Fibroblast of the conjunctiva (primary cell): ENCODE results near the gene IGF1R.
"Not testable (repeated sequence)": the region's sequence is repeated elsewhere in the genome, so short reads cannot be mapped to it uniquely, and the experiment has no call there.

Experiments
- DNase-seq: peaks from one replicate; pipeline ENCODE4 v3.0.0-alpha.2; 2010; ENCODE audit warnings: low read depth

Gene IGF1R

DNA sequence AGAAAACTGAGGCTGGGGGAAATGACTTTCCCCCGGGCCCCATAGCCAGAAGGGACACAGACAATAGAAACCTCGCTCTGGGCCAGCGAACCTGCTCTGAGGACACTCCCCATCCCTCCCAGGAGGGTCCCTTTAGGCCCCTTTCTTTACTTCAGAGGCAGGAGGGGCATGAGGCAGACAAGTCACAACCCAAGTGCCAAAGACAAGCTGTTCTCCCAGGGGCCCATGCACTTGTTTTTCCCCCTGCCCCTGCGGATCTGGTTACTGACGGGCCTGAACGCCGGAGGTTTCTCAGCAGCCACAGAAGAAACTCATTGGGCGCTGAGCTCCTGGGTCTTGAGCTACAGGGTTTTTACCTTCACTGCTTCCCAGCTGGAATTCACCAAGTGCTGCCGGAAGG lies 349.4 kb downstream of the IGF1R start:
- DNase-seq, result no peak

DNA sequence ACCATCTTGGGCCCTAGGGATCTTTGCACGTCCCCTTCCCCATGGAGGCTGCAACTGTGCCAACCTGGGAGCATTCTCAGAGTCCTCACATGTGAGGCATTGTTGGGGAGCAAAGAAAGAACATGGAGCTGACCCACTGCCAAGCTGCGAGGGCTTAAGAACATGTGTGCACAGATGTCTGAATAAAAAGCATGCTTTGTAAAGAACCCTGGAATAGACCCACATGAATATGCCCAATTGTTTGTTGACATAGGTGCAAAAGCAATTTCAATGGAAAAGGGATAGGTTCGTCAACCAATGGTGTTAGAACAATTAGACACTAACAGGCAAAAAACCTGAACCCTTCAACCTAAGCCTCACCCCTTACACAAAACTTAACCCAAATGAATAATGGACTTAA lies 349.9 kb downstream of the IGF1R start:
- DNase-seq, result no peak

DNA sequence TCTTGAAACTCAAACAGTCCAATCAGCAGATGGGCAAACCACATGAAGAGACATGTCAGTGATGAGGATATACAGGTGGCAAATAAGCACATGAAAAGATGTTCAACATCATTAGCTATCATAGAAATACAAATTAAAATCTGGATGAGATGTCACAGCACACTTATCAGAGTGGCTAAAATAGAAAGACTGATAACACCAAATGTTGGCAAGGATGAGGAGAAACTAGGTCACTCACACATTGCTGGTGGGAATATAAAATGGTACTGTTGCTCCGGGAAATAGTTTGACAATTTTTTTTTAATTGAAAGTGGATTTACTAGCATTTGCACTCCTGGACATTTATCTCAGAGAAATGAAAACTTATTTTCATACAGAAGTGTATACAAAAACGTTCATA lies 350.9 kb downstream of the IGF1R start:
- no peak for DNase-seq

DNA sequence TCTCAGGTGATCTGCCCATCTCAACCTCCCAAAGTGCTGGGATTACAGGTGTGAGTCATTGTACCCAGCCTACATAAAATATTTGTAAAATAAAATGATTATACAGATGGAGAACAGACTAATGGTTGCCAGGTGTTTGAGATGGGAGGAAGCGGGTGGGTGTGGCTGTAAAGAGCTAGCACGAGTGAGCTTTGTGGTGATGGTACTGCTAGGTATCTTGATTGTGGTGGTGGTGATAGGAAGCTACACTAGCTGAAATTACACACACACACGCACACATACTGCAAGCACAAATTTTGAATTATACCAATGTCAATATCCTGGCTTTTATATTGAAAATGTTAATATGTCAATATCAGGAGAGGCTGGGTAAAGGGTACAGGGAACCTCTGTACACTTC lies 353.9 kb downstream of the IGF1R start:
- no peak for DNase-seq

DNA sequence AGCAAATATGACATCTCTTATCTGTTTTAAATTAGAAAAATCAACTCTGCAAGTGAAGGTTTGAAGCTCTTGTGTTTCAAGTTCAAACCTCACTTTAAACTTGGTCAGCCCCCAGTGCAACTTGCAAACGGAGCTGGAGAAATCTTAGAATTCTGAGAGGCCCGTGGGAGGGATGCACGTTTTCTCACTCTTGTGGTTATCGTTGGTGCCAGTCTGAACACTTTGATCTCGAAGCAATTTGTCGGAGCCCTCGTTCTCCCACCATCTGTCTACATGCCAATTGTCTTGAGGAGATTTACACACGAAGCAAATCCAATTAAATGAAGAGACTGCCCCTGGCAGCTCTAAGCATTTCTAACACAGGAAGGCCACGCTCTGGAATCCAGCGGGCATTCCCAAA lies 355.0 kb downstream of the IGF1R start:
- not testable (repeated sequence) for DNase-seq

DNA sequence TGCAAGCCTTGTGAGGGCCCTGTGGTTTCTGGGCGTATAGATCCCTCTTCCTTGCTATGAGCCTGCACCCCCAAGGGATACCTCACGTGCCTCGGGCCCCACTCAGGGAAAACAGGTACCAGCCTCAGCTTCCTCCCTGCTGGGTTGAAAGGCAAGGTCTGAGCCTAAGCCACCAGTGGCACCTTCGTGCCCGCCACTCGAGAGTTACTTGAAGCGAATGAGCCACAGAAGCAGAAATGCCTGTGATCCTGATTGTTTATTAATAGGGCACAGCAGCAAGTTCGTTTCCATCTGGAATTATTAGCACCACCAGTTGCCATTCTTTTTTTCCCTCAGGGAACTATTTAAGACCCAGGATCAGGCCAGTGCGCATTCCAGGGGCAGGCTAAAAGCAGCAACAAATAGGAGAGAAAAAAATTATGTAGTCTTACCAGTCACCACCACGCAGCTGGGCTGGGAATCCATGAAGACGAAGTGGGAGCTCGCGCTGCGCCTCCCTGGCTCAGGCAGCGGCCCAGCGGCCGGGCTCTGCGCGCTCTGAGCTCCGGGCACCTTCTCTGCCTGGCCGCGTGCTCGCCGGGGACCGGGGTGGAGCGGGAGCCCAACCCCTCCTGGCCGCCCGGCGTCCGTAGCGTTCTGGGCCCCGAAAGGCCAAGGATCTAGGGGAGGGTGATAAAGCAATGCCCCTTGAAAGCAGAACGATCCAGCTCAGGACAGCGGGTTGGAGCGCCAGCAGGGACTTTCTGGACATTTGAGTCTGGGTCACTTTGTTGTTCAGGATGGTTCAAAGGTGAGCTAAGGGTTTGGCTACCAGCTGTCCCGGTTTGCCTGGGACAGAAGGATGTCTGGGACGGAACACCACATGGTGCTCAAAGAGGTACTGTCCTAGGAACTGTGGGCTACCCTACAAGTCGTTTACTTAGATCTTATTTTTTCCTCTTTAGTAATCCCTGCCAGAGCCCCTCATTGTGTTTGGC lies 356.9 kb downstream of the IGF1R start:
- DNase-seq, result not testable (repeated sequence)

DNA sequence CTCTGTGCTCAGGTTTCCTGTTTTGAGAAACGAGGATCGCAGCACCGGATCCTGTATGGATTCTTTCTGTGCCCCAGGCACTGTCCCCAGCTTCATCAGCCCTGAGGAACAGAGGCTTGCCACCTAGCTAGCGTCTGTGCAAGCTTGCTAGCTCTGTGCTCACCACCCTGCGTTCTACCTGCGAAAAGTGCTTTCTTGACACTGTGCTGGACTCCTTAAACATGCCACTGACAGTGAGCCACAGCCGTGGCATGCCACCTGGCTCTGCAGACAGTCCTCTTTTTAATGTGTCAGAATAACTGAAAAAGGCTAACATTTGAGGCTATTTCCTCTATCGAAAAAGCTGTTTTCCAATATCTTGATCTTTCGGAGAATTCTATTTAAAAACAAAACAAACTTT lies 357.8 kb downstream of the IGF1R start:
- DNase-seq, result no peak

DNA sequence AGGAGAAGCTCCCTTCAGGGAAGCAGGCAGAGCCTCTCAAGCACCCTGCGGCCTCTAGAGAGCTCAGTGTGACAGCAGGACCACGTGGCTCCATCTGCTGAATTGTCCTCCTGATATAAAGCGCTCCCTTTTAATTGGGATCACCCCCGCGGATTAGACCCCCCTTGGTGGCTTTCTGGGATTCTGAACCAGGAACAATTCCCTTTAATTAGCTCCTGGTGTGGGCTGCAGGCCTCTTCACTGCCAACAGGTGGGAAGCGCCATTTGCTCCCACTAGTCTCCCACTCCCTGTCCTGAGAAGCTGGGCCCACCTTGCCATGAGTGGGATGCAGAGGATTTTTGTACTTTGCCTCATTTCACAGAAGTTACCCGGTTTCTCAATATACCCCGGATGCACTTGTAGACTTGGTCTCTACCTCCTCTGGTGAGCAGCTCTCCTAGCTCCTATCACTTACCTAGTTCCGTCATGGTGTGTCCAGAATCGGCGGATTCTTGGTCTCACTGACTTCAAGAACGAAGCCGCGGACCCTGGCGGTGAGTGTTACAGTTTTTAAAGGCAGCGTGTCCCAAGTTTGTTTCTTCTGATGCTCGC lies 358.7 kb downstream of the IGF1R start:
- no peak for DNase-seq

DNA sequence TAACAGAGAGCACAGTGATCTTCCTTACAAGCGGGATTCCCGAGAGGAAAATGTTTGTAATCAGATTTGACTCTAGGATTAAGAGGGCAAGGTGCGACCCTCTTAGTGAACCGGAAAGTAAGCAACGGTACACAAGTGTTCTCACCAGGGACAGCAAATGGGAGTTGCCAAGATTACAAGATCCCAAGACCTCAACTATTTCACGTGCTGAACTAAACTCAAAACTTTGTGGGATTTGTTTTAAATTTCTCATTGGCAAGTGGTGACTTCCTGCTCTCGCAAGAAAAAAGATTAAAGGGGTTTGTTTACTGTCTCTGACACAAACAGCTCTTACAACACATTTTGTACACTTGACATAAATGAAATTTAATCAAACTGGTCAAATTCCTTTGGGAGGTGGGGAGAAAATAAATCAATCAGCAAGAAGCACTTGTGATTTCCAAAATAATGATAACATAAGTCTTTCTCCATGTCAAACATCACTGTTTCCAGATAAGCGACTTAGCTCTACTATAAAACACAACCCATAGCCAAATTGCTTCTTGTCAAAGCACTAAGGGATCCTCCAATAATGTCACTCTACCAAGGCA lies 361.5 kb downstream of the IGF1R start:
- DNase-seq, result no peak

DNA sequence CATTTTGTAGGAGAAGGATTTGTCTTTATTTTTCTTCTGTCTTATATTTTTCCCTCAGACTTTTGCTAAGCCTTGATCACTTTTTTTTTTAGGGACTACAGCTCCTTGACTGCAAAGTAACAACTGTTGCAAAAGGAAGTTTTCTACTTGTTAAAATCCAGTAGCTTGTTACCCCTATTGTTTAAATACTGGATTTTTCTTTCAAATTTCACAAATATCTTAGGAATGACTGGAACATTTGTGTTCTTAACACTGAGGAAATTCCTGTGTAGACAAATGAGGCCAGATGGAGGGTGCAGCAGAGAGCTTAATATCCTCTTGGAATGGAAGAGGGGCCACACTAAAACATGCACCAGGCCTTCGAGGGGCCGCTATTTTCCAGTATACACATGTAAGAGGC lies 362.4 kb downstream of the IGF1R start:
- no peak for DNase-seq
